Stimulated activated CD4-positive, alpha-beta T cell treated with anti-CD3 and anti-CD28 coated beads, Interleukin-15, amount 100 ng/mL, for 48 hours (primary cell): ENCODE results near the gene SHOX.
"Not testable (repeated sequence)": the region's sequence is repeated elsewhere in the genome, so short reads cannot be mapped to it uniquely, and the experiment has no call there.

Source experiments
- DNase-seq, 2 donors: peaks; one replicate each; pipeline ENCODE4 v3.0.0-alpha.2; 2020; ENCODE audit warnings: low read depth in 2 of 2

Gene SHOX

DNA sequence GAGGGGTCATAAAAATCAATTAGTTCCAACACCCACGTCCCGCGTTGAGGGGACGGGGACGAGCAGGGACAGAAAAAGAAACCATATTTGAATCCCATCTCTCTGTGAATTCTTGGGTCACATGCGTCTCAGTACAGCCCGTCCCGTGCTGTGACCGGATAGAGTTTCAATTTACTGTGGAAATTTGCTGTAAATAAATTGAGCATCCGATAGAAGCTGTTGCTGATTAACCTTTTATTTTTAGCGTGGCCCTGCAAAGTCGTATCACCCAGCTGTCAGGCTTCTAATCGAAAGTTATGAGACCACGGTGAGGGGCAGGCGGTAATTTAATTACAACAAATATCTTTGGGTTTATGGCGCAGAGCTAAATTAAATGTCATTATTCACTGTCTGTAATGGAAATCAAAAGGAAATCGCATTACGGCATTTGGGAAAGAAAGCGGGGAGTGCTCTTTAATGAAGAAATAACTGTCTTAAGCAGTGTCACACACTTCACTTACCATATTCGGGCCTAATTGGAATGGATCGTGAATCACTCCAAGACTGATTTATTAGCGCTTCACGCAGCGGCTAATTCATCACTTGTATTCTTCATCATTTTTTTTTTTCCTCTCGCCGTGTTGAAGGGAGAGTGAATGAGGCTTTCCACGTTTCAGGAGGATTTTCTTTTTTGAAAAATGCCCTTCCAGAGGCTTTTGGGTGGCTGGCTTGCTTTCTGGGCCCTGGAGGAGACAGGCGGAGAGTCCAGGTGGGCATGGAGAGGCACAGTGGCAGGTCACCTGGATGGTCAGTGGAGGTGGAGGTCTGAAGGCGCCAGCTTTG lies 7.3 kb downstream of the SHOX start:
- no peak for DNase-seq

DNA sequence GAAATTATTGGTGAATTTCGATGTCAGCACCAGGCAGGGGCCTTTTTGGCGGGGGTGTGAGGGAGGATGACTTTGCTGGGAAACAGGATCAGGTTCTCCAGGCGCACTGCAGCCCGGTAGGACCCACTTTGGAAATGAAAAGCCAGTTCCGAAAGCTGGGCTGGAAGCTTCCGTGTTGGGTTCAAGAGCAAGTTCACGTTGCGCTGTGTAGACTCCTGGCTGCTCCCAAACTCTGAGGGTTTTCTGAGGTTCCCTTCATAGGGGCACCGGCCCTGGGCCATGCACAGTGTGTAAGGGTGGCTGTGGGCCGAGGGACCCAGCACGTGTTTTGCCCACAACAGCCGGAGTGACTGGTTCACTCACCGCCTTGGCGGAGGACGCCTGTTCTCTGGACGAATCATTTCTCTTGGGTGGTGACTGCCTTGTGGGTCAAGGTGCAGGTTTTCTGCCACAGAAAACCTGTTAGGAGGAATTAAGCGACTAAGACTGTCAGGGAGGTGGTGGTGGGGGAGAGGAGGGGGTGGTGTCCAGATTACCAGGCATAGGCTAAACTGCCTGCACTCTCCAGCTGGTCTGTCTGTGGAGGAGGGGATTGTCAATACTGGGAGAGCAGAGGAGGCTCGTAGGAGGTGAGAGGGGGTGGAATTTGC lies 8.0 kb downstream of the SHOX start:
- no peak for DNase-seq

DNA sequence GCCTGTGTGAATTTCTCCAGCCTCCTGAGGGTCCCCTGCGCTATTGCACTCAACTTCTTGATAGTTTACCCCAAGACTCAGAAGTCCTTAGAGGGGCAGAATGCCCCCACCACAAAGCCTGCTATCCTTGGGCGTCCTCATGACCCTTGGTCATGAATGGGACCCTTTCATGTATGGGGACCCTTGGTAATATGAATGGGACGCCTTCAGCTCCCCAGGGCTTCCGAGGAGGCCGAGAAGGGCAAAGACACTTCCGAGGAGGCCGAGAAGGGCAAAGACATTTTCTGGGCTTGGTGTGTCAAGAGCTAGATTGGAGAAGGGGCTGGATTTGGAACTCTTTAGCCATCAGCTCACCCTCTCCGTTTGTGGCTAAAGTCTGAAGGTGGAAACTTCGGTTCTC lies 8.6 kb downstream of the SHOX start:
- no peak for DNase-seq

DNA sequence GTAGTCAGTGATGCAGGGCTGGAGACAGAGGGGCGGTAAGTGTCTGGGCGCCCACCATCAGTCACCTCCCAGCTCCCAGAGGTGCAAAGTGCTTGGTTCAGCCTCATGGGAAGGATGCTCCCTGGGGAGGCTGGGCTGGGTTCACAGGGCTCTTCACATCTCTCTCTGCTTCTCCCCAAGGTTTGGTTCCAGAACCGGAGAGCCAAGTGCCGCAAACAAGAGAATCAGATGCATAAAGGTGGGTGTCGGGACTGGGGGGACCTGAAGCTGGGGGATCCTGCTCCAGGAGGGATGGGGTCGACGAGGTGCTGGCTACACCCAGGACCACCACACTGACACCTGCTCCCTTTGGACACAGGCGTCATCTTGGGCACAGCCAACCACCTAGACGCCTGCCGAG lies 10.1 kb downstream of the SHOX start:
- no peak for DNase-seq

DNA sequence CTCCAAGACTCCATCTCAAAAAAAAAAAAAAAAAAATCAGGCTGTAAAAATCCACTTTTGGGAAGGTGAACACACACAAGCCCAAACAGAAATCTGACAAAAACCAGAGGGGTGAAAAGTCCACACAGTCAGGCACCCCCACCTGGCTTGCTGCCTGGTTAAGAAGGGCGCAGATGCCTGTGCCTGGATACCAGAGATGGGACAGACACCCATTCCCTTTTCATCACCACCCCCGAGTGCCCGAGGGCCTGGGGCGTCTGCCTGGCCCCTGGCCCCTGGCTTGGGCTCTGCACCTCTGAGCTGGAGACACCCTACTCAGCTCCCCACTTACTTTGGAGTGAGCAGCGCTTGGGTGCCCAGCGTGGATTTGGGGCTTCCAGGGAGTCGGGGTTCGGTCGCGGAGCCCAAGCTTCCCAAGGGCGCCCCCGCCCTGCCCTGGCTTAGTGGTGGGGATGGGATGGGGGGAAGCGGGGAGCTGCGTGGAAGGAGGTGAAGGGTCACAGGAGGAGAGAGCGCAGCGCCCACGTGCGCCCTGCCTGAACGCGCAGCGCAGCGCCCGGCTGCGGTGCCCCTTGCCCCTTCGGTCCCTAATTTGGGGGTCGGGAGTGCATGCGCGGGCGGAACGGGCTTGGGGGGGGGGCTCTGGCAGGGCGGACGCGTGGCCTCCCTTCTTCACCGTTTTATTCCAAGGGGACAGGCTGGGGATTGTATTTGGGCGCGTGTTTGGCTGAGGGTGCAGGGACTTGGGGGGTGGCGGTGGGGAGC lies 11.3 kb downstream of the SHOX start:
- DNase-seq, result no peak

DNA sequence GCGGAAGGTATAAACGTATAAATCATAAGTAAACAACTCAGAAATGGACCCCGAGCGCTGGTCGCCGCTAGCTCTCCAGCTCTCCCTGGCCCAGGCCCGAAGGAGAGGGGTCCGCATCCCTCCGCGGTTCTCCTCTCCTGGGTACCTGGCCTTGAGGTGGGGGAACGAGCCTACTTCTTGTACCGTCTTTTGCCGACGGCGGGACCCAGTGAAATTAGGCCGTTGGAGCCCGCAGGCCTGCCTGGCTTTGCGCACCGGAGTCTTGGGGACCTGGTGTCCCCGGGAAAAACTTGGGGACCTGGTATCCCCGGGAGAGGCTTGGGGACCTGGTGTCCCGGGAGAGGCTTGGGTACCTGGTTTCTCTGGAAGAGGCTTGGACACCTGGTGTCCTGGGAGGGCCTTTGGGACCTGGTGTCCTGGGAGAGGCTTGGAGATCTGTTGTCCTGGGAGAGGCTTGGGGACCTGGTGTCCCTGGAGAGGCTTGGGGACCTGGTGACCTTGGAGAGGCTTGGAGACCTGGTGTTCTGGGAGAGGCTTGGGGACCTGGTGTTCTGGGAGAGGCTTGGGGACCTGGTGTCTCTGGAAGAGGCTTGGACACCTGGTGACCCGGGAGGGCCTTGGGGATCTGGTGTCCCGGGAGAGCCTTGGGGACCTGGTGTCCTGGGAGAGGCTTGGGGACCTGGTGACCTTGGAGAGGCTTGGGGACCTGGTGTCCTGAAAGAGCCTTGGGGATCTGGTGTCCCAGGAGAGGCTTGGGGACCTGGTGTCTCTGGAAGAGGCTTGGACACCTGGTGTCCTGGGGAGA lies 12.0 kb downstream of the SHOX start:
- DNase-seq, result no peak

DNA sequence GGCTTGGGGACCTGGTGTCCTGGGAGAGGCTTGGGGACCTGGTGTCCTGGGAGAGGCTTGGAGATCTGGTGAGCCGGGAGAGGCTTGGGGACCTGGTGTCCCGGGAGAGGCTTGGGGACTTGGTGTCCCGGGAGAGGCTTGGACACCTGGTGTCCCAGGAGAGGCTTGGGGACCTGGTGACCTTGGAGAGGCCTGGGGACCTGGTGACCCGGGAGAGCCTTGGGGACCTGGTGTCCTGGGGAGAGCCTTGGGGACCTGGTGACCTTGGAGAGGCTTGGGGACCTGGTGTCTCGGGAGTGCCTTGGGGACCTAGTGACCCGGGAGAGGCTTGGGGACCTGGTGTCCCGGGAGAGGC lies 12.6 kb downstream of the SHOX start:
- DNase-seq, result no peak

GRCh38 chrX:643911-644303 lies 13.3 kb downstream of the SHOX start:
- no peak for DNase-seq

DNA sequence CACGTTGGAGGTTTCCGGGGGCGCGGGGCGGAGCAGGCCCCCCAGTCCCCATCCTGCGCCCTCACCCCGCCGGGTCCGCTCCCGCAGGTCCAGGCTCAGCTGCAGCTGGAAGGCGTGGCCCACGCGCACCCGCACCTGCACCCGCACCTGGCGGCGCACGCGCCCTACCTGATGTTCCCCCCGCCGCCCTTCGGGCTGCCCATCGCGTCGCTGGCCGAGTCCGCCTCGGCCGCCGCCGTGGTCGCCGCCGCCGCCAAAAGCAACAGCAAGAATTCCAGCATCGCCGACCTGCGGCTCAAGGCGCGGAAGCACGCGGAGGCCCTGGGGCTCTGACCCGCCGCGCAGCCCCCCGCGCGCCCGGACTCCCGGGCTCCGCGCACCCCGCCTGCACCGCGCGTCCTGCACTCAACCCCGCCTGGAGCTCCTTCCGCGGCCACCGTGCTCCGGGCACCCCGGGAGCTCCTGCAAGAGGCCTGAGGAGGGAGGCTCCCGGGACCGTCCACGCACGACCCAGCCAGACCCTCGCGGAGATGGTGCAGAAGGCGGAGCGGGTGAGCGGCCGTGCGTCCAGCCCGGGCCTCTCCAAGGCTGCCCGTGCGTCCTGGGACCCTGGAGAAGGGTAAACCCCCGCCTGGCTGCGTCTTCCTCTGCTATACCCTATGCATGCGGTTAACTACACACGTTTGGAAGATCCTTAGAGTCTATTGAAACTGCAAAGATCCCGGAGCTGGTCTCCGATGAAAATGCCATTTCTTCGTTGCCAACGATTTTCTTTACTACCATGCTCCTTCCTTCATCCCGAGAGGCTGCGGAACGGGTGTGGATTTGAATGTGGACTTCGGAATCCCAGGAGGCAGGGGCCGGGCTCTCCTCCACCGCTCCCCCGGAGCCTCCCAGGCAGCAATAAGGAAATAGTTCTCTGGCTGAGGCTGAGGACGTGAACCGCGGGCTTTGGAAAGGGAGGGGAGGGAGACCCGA lies 14.0 kb downstream of the SHOX start:
- DNase-seq, result no peak

- no peak for DNase-seq
Measured at GRCh38 chrX:646228-646495, 15.6 kb downstream of the SHOX start.

DNA sequence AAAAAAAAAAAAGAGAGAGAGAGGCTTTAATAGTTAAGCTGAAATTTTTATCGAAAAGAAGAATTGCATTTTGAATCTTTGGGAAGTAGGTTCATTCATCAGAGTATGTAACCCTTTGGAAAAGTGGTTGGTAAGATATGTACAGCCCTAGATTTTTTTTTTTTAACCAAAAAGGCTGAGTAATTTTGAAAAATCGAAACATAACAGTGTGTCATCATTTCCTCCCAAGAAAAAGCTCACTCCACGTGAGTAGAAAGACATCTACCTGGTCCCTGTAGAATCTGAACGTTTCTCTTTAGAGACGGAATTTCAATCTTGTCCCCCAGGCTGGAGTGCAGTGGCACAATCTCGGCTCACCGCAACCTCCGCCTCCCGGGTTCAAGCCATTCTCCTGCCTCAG lies 16.2 kb downstream of the SHOX start:
- DNase-seq, result no peak

DNA sequence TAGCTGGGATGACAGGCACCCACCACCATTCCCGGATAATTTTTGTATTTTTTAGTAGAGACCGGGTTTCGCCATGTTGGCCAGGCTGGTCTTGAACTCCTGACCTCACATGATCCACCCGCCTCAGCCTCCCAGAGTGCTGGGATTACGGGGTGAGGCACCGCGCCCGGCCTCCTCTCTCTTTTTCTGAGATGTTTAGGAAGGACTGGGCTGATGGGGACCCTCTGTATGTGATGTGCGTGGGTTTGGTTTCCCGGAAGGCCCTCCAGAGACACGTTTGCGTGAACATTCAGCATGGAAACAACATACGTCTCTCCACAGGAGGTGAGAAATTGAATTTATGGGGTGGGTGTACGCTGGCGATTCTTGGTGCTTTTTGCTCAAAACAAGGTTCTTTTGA lies 18.6 kb downstream of the SHOX start:
- no peak for DNase-seq

- DNase-seq, result no peak
Measured at GRCh38 chrX:650324-650723, 19.7 kb downstream of the SHOX start.

GRCh38 chrX:650811-651210 lies 20.2 kb downstream of the SHOX start:
- no peak for DNase-seq

- not testable (repeated sequence) for DNase-seq
Measured at GRCh38 chrX:651922-652321, 21.3 kb downstream of the SHOX start.

- no peak for DNase-seq
Measured at GRCh38 chrX:652341-652741, 21.8 kb downstream of the SHOX start.

- DNase-seq, result no peak
Measured at GRCh38 chrX:653306-653705, 22.7 kb downstream of the SHOX start.

- no peak for DNase-seq
Measured at GRCh38 chrX:661154-661553, 30.6 kb downstream of the SHOX start.

DNA sequence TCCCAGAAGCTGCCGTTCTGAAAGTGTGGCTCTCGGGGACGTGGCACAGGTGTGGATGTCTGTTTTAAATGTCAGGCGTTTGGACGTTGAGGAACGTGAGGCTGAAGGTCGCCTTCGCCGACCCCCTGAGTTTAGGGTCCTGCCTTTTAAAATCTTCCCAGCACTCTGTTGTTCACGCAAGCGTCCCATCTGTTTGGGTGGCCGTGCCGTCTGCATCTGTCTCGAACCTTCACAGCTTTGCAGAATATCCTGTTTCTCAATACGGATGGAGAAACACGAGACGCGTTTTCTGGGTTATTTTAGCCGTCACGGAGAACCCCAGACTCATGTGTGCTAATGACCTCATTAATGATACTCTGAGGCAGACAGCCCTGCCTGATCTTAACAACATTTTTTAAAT lies 31.5 kb downstream of the SHOX start:
- DNase-seq, result no peak

DNA sequence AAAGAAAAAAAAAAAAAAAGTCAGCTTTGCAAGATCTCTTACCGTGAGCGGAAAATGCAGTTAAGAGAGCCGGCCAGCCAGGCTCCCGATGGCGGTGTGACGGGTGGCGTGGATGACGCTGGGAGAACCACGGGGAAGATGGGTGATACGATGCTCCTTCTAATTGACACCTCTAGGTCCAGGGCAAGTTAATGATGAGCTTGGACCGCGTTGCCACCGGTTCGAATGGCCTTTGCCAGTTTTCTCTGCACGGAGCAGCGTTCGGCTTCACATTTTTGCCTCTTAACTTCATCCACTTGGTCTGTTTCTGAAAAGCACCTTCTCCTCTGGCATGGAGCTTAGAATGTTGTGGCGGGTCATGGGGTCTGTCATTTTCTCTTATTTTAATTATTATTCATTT lies 33.2 kb downstream of the SHOX start:
- no peak for DNase-seq
